Bone marrow (tissue), 2 donors: ENCODE measurements around the gene MT1E.
A peak's percentile ranks its signal among the peaks of the same experiment; 100 is the strongest.

ENCODE experiments used
- DNase-seq, 2 donors: peaks; one replicate each; lab custom pipeline; 2025; lab: John Stamatoyannopoulos, UW

The MT1E gene

GRCh38 chr16:56626685-56627084 lies 1.1 kb downstream of the MT1E start:
- no peak for DNase-seq

- DNase-seq, result no peak
These were observed 3.1 kb downstream of the MT1E start for GRCh38 chr16:56628486-56629350.

DNA sequence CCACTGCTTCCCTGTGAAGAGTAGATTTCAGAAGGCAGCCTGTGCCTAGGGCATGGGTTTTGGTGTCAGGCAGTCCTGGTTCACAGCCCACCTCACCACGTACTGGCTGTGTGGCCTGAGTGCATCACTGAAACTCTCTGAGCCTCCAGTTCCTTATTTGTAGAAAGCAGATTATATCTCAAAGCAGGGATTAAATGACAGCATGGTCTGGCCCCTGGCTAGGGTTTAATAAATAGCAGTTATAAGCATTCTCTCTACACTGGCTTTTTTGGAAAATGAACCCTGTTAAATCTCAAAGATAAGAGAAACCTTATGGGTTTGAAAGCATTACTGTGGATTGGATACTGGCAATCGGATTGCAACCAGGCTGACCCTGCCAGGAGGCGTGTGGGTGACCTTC lies 4.0 kb downstream of the MT1E start:
- DNase-seq, result no peak

DNA sequence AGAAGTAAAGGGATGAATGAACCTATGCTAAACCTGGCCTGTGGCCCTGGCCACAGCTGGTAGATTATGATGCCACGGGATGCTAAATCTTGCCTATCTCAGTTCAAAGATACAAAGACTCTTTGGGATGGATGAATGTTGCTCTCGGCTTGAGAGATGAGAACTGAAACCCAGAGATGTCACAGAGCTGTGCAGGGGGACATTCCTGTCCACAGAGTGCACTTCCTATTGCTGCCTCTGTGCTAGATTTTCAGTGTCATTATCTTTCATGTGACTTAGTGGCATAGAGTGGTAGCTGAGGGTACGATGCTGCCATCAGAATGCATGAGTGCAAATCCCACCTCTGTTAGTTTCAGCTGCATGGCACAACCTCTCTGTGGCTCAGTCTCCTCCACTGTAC lies 4.6 kb downstream of the MT1E start:
- DNase-seq, result no peak

DNA sequence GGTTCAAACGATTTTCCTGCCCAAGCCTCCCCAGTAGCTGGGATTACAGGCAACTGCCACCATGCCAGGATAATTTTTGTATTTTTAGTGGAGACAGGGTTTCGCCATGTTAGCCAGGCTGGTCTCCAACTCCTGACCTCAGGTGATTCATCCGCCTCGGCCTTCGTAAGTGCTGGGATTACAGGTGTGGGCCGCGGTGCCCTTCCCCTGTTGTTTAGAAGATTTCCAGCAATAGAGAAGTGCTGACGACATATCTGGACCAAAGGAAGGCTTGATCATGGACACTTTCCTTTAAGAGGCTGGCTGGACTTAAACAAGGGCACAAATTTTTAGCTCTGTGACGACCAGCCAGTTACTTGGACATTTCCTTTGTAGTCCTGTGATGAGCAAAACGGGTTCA lies 5.6 kb downstream of the MT1E start:
- no peak for DNase-seq

DNA sequence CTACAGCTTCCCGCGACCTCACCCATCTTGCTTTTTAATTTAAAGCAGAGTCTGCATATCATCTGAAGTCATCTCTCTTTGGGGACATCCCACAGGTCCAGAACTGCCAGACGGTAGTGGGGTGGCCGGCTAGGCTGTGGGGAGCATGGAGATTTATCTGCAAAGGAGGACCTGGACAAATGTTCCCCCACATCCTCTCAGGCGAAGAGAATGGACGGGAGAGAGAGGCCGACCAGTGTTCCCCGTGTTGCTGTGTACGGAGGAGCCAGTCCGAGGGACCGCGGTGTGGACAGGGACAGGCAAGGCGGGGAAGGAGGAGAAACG lies 6.2 kb downstream of the MT1E start:
- no peak for DNase-seq

DNA sequence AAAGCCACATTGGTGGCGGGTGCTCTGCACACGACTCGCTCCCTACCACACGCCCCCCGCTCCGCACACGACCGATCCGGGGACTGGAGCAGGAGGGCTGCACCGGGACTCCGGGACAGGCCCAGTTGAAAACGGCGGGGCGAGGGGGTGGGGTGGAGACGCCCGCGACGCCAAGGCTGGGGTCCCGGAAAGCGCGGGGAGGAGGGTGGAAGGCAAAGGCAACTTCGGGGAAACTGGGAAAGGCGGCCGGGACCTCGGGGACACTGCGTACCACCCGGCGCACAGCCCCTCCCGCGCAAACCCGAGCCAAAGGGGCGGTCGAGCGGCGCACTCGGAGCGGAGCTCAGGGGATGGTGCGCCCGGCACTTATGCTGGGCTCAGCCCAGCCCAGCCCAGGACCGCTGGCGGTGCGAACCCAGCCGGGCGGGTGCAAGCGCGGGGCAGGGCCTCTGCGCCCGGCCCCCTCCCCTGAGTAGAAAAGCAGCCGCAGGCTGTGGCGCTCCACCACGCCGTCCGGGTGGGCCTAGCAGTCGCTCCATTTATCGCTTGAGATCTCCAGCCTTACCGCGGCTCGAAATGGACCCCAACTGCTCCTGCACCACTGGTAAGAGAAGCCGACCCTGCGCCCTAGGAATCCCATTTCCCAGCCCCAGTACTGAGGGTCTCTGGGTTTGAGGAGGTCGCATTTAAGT lies 6.7 kb downstream of the MT1E start, which contains the start of gene MT1M:
Gene MT1M (plus strand): TSS at position 504 of the 692 bp plus-strand sequence. CDS start 73 bp downstream, at position 577.
- no peak for DNase-seq

GRCh38 chr16:56632848-56633365 lies 7.3 kb downstream of the MT1E start:
- DNase-seq, result no peak

GRCh38 chr16:56633535-56633934 lies 8.0 kb downstream of the MT1E start:
- no peak for DNase-seq

DNA sequence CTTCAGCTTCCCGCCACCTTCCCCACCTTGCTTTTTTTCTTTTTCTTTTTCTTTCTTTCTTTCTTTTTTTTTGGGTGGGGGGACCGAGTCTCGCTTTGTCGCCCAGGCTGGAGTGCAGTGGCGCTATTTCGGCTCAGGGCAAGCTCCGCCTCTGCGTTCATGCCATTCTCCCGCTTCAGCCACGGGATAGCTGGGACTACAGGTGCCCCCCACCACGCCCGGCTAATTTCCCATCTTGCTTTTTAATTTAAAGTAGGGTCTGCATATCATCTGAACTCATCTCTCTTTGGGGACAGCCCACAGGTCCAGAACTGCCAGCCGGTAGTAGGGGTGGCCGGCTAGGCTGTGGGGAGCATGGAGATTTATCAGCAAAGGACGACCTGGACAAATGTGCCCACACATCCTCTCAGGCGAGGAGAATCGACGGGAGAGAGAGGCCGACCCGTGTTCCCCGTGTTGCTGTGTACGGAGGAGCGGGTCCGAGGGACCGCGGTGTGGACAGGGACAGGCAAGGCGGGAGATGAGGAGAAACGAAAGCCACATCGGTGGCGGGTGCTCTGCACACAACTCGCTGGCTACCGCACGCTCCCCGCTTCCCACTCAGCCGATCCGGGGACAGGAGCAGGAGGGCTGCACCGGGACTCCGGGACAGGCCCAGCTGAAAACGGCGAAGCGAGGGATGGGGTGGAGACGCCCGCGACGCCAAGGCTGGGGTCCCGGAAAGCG lies 9.3 kb downstream of the MT1E start:
- DNase-seq, result no peak

GRCh38 chr16:56635441-56635967 lies 9.9 kb downstream of the MT1E start:
- no peak for DNase-seq

DNA sequence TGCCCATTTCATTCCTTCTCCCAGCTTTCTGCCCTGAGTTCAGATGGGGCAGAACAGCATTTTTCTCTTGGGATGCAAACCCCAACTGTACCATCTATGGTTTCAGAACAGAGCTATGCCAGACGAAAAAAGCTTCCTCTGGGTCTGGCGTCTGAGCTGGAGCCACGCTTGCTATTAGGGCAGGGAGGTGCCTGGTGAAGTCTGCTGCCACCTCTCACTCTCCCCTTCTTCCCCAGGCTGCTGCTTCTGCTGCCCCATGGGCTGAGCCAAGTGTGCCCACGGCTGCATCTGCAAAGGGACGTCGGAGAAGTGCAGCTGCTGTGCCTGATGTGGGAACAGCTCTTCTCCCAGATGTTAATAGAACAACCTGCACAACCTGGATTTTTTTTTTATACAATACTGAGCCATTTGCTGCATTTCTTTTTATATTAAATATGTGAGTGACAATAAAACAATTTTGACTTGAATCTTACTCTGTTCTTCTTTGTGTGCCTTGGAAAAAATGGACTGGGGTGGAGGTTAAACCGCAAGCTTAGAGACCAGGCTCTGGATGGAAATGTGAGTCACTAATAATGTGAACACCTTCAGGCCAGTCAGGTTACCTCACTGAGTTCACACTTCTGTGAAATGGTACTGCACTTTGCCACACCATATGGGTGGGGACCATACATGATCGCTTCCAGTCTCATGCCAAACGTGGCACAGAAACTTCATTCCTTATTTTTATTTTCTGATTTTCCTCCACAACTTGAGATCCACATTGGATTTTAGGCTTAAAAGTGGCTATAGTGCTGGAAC lies 11.2 kb downstream of the MT1E start:
- no peak for DNase-seq

DNA sequence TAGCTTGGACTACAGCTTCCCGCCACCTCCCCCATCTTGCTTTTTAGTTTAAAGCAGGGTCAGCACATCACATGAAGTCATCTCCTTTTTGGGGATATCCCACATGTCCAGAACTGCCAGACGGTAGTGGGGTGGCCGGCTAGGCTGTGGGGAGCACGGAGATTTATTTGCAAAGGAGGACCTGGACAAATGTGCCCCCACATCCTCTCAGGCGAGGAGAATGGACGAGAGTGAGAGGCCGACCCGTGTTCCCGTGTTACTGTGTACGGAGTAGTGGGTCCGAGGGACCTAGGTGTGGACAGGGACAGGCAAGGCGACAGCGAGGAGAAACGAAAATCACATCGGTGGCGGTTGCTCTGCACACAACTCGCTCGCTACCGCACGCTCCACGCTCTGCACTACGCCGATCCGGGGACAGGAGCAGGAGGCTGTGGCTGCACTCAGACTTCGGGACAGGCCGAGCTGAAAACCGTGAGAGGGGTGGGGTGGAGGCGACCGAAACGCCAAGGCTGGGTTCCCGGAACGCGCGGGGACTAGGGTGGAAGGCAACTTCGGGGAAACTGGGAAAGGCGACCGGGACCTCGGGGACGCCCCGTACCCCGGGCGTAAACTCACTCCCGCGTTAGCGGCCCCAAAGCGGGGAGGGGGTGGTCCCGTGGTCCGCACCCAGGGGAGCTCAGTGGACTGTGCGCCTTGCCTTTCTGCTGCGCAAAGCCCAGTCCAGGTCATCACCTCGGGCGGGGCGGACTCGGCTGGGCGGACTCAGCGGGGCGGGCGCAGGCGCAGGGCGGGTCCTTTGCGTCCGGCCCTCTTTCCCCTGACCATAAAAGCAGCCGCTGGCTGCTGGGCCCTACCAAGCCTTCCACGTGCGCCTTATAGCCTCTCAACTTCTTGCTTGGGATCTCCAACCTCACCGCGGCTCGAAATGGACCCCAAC lies 12.5 kb downstream of the MT1E start, which contains the start of gene MT1A:
Gene MT1A (plus strand): TSS at position 853 of the 937 bp plus-strand sequence. CDS start 73 bp downstream, at position 926.
- DNase-seq, result no peak

GRCh38 chr16:56639045-56639444 lies 13.5 kb downstream of the MT1E start:
- DNase-seq, result no peak

DNA sequence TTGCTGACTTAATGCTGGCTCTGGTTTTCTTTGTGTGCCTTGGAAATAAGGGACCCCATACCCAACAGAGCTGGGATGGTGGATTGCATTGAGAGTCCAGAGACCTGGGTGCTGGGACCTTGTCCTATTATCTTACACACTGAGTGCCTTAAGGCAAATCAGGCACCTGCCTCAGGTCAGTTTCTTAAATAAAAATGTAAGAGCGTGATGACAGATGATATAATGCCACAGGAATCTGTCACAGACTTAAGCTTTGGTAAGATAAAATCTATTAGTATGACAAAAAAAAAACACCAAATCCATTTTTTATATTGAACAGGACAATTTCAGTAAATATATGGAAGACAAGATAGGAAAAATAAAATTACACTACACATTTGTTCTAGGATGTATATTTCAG lies 14.5 kb downstream of the MT1E start:
- no peak for DNase-seq

DNA sequence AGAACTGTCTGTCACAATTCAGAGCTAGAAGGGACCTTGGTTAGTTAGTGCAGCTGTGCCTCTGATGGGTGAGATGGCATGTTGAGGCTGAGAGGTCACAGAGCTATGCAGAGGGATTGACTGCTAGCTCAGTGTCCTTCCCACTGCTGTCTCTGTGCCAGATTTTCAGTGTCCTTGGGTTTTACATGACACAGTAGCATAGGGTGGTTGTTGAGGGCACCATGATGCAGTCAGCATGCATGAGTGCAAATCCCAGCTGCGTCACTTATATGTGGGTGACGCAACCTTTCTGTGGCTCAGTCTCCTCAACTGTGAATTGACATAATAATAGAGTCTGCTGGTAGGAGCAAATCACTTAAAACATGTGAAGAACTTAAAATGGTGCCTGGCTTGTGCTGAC lies 15.6 kb downstream of the MT1E start:
- DNase-seq, result no peak

DNA sequence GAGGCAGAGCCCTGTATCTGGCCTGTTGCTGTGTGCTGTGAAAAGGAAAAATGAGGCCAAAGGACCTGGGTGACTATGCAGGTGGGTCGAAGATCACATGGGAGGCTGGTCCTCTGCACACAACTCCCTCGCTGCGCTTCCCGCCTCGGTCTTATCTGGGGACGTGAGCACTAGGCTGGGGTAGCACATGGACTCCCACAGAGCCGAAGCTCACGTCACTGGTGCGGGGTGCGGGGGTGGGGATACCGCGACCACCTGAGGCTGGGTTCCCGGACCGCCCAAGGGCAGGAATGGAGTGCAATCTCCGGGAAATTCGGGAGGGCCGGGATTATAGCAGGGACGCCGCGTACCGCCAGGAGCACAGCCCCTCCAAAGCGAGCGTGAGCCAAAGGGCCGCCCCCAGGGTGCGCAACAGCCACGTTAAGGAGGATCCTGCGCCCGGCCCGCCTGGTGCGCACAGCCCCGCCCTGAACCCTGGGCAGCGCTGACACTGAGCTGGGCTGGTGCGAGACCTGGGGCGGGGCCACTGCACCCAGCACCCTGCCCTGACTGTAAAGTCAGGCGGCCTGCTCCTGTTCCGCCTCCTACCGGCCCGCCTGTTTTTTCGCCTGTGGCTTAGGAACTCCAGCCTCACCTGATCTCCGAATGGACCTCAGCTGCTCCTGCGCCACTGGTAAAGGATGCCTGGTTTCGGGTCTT lies 17.6 kb downstream of the MT1E start:
- DNase-seq, result peak in 1 of 2 donors; percentile 21

DNA sequence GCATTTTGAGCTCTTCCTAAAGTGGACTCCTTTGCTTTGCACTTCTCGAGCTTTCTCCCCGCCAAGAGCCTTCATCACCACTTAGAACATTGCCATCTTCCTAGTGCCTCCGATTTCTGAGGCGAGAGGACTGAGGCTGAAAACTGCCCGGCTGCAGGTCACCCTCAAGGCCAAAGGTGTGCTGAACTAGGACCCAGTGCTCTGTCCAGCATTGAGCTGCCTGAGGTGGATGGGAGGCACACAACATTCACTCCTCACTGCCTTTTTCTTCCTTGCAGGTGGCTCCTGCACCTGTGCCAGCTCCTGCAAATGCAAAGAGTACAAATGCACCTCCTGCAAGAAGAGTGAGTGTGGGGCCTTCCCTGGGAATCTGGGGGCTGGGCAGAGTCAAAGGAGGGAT lies 18.3 kb downstream of the MT1E start:
- DNase-seq, result no peak

- DNase-seq, result no peak
These were observed 19.7 kb downstream of the MT1E start for GRCh38 chr16:56645311-56645710.

DNA sequence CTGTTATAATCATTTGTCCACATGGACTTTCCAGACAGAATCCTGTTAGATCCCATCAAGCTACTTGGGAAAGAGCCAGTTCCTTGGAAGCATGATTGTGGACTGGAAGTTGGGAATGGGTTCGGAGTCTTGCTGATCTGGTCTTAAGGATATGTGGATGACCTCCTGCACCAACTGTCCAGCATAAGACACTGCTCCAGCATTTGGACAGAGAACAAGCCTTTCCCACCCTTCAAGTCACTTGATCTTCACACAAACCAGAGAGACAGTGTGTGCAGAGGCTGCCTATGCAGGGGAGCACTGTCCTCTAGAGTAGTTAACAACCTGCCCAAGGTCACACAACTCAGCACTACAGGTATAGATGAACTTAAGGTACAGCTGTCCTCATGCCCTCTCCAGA lies 20.3 kb downstream of the MT1E start:
- DNase-seq, result no peak
